Measurements from ENCODE around the gene ZNF785. TPM values are rescaled to one million over a fixed set of nuclear protein-coding genes. Genes with fewer than 3 reads are reported as not detected.
A peak's percentile ranks its signal among the peaks of the same experiment; 100 is the strongest.

ZNF785 gene
- polyA plus RNA-seq, 1 experiment, result 6.6 TPM

- ChIA-PET CTCF (interaction anchor here (0.8 to 2.8 kb wide), 4 partner anchors 11 to 485 kb away, joined by 3 to 16 read pairs (median 4); no protein-coding TSS in a partner anchor), POLR2A (interaction anchor here (0.6 to 0.7 kb wide), 2 partner anchors 28 to 239 kb away, joined by 4 to 7 read pairs; partner anchors contain the start of gene TBC1D10B)
- DNase-seq (ENCODE audit: low read depth), result no peak
Measured at GRCh38 chr16:30609002-30609925, 23.8 kb upstream of the ZNF785 start.

GRCh38 chr16:30606004-30606403, 20.5 kb upstream of the ZNF785 start:
- ChIA-PET POLR2A (no interaction called here), CTCF (interaction anchor here (0.9 to 1.4 kb wide), 2 partner anchors 10 to 23 kb away, joined by 3 to 4 read pairs; no protein-coding TSS in a partner anchor)
- H3K27me3 ChIP-seq (ENCODE audit: control insufficient read depth, insufficient read depth, low read length), result no peaks in the 10 kb centered on the region
- peaks cover 11% of the 10 kb centered on the region for H3K36me3 ChIP-seq (ENCODE audit: control insufficient read depth, insufficient read depth, low read length)
- no peak for DNase-seq (ENCODE audit: low read depth)
- no peak overlapping the region for H3K4me3 ChIP-seq (ENCODE audit: low read depth, low read length)
- no peak for TF ChIP-seq CTCF (IDR thresholded peaks at IDR 0.05; ENCODE audit: insufficient read depth, low read depth, low read length)

More at GRCh38 chr16:30609002-30609925, 23.8 kb upstream of the ZNF785 start:
- H3K4me3 ChIP-seq (ENCODE audit: low read depth, low read length), result peak overlapping the region; percentile 72
- no peak for TF ChIP-seq CTCF (IDR thresholded peaks at IDR 0.05; ENCODE audit: insufficient read depth, low read depth, low read length)
- no peaks in the 10 kb centered on the region for H3K27me3 ChIP-seq (ENCODE audit: control insufficient read depth, insufficient read depth, low read length)
- H3K36me3 ChIP-seq (ENCODE audit: control insufficient read depth, insufficient read depth, low read length), result peaks cover 10% of the 10 kb centered on the region

- CTCF ChIA-PET, result interaction anchor here (1.9 kb wide), 1 partner anchor 24 kb away, joined by 4 read pairs; no protein-coding TSS in a partner anchor
- H3K27me3 ChIP-seq (ENCODE audit: control insufficient read depth, insufficient read depth, low read length), result no peaks in the 10 kb centered on the region
- DNase-seq (ENCODE audit: low read depth), result no peak
- TF ChIP-seq CTCF (IDR thresholded peaks at IDR 0.05; ENCODE audit: insufficient read depth, low read depth, low read length), result no peak
- H3K4me3 ChIP-seq (ENCODE audit: low read depth, low read length), result no peak overlapping the region
- peaks cover 11% of the 10 kb centered on the region for H3K36me3 ChIP-seq (ENCODE audit: control insufficient read depth, insufficient read depth, low read length)
- POLR2A ChIA-PET, result no interaction called here
Measured at GRCh38 chr16:30605158-30605557, 19.7 kb upstream of the ZNF785 start.

GRCh38 chr16:30604316-30604947, 18.9 kb upstream of the ZNF785 start:
- H3K4me3 ChIP-seq (ENCODE audit: low read depth, low read length), result no peak overlapping the region
- POLR2A ChIA-PET, result no interaction called here
- H3K27me3 ChIP-seq (ENCODE audit: control insufficient read depth, insufficient read depth, low read length), result no peaks in the 10 kb centered on the region
- H3K36me3 ChIP-seq (ENCODE audit: control insufficient read depth, insufficient read depth, low read length), result peaks cover 11% of the 10 kb centered on the region
- no peak for TF ChIP-seq CTCF (IDR thresholded peaks at IDR 0.05; ENCODE audit: insufficient read depth, low read depth, low read length)
- CTCF ChIA-PET, result interaction anchor here (1.9 kb wide), 1 partner anchor 25 kb away, joined by 4 read pairs; no protein-coding TSS in a partner anchor
- DNase-seq (ENCODE audit: low read depth), result no peak

GRCh38 chr16:30603945-30604315, 18.4 kb upstream of the ZNF785 start:
- ChIA-PET CTCF (interaction anchor here (0.6 to 1.9 kb wide), 2 partner anchors 21 to 25 kb away, joined by 3 to 4 read pairs; no protein-coding TSS in a partner anchor), POLR2A (no interaction called here)
- no peak for DNase-seq (ENCODE audit: low read depth)
- TF ChIP-seq CTCF (IDR thresholded peaks at IDR 0.05; ENCODE audit: insufficient read depth, low read depth, low read length), result no peak
- no peaks in the 10 kb centered on the region for H3K27me3 ChIP-seq (ENCODE audit: control insufficient read depth, insufficient read depth, low read length)
- peaks cover 11% of the 10 kb centered on the region for H3K36me3 ChIP-seq (ENCODE audit: control insufficient read depth, insufficient read depth, low read length)
- no peak overlapping the region for H3K4me3 ChIP-seq (ENCODE audit: low read depth, low read length)

All from BJ (cell line).